Measurements from ENCODE around the gene TECPR2. TPM values are rescaled to one million over a fixed set of nuclear protein-coding genes. Genes with fewer than 3 reads are reported as not detected.

Gene TECPR2
- polyA plus RNA-seq, 1 donor (not counting 4 experiments of a cell fraction or from before 2014, with no cell fraction given) = 8.3 TPM

DNA sequence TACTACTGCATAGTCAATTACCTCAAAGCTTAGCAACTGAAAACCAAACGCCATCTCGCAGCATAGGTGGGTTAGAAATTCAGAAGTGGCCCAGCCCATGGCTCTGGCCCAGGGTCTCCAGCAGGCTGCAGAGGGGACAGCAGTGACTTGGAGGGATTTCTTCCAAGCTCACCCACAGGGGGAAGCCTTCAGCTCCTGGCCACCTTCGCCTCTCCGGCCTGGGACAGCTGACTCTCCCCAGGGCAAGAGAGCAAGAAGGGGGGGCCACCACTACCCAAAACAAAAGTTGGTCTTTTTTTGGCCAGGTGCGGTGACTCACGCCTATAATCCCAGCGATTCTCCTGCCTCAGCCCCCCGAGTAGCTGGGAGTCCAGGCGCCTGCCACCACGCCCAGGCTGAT, 179.0 kb downstream of the TECPR2 start:
- dilution Hi-C loops (cut with MboI; ENCODE audit: extremely low pct_ligation_motif_present, low sequenced_read_pairs) = no loop called here
- Histone ChIP-seq H3K9ac (ENCODE audit: control insufficient read depth, extremely low read depth, insufficient read depth, low read length) (no peak overlapping the region), H3K27me3 (ENCODE audit: control insufficient read depth, extremely low read depth, insufficient read depth, low read length) (no peaks in the 10 kb centered on the region), H3K4me2 (ENCODE audit: control insufficient read depth, extremely low read depth, insufficient read depth, low read depth, low read length) (no peak overlapping the region), H3K4me1 (ENCODE audit: control insufficient read depth, extremely low read depth, insufficient read depth, low read length) (peaks cover 22% of the 10 kb centered on the region), H3K36me3 (ENCODE audit: control insufficient read depth in 2 of 2, extremely low read depth in 1 of 2, insufficient read depth in 2 of 2, low read length in 2 of 2) (no peaks in the 10 kb centered on the region), H4K20me1 (ENCODE audit: control insufficient read depth, extremely low read depth, insufficient read depth, low read length) (no peaks in the 10 kb centered on the region), H3K9me3 (ENCODE audit: control insufficient read depth, low read depth, low read length) (no peaks in the 10 kb centered on the region), H3K79me2 (ENCODE audit: control insufficient read depth, insufficient read depth, low read length) (no peaks in the 10 kb centered on the region), H3K27ac (ENCODE audit: control insufficient read depth, insufficient read depth, low read length) (no peak overlapping the region), H3K9me1 (ENCODE audit: control insufficient read depth, extremely low read depth, insufficient read depth, low read length) (no peaks in the 10 kb centered on the region), H3K4me3 (ENCODE audit: control insufficient read depth in 2 of 3, extremely low read depth in 1 of 3, insufficient read depth in 2 of 3, low read depth in 1 of 3, low read length in 3 of 3) (no peak overlapping the region), H2AFZ (ENCODE audit: control insufficient read depth, low read length) (no peak overlapping the region)
- DNase-seq (ENCODE audit: low read depth, low spot score) = no peak
- TF ChIP-seq EZH2 (IDR thresholded peaks at IDR 0.05; ENCODE audit: low read length) = no peak
- no peak for FAIRE-seq

DNA sequence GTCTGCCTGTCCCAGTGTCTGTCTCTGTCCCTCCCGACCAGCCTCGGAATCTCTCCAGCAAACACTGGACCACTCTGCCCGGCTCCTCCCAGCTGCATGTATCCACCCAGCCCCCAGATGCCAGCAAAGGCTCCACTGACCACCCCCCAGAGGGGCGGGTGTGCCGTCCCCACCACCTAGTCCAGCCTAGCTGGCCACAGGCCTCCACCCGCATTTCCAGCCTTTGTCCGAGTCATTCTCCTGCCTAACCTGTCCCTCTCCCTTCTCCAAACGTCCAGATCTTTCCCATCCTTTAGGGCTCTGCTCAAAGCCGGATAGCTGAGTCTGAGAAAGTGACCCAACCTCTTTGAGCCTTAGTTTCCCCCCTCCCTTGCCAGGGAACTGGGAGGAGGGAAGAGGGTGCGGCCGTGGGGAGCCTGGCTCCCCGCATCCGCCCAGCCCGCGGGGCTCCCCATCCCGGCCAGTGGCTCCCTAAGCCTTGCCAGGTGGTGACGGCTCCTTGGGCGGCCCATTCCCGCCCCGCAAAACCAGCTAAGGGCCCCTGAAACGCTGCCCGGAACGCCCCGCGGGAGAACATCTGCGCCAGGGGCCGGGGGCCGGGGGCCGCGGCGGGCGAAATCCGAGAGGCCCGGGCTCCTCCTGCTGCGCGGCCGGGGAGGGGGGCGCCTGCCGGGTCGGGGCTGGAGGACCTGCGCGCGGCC, 181.5 kb downstream of the TECPR2 start:
- peak overlapping the region; percentile 56 for H3K4me2 ChIP-seq (ENCODE audit: control insufficient read depth, extremely low read depth, insufficient read depth, low read depth, low read length)
- no peaks in the 10 kb centered on the region for H3K36me3 ChIP-seq (ENCODE audit: control insufficient read depth in 2 of 2, extremely low read depth in 1 of 2, insufficient read depth in 2 of 2, low read length in 2 of 2)
- no peak overlapping the region for H3K4me3 ChIP-seq (ENCODE audit: control insufficient read depth in 2 of 3, extremely low read depth in 1 of 3, insufficient read depth in 2 of 3, low read depth in 1 of 3, low read length in 3 of 3)
- no peaks in the 10 kb centered on the region for H3K9me3 ChIP-seq (ENCODE audit: control insufficient read depth, low read depth, low read length)
- no peaks in the 10 kb centered on the region for H3K27me3 ChIP-seq (ENCODE audit: control insufficient read depth, extremely low read depth, insufficient read depth, low read length)
- H4K20me1 ChIP-seq (ENCODE audit: control insufficient read depth, extremely low read depth, insufficient read depth, low read length) = no peaks in the 10 kb centered on the region
- H3K4me1 ChIP-seq (ENCODE audit: control insufficient read depth, extremely low read depth, insufficient read depth, low read length) = peaks cover 22% of the 10 kb centered on the region
- H3K9ac ChIP-seq (ENCODE audit: control insufficient read depth, extremely low read depth, insufficient read depth, low read length) = no peak overlapping the region
- TF ChIP-seq CTCF (optimal IDR thresholded peaks at IDR 0.05 in 1 of 3, IDR thresholded peaks at IDR 0.05 in 1 of 3, conservative IDR thresholded peaks at IDR 0.05 in 1 of 3; ENCODE audit: extremely low read depth in 1 of 3, insufficient read depth in 2 of 3, low read length in 3 of 3) = no peak
- TF ChIP-seq EZH2 (IDR thresholded peaks at IDR 0.05; ENCODE audit: low read length) = no peak
- H3K27ac ChIP-seq (ENCODE audit: control insufficient read depth, insufficient read depth, low read length) = no peak overlapping the region
- H3K79me2 ChIP-seq (ENCODE audit: control insufficient read depth, insufficient read depth, low read length) = no peaks in the 10 kb centered on the region
- dilution Hi-C loops (cut with MboI; ENCODE audit: extremely low pct_ligation_motif_present, low sequenced_read_pairs) = no loop called here
- DNase-seq (ENCODE audit: low read depth, low spot score) (no peak), FAIRE-seq (no peak)
- no peaks in the 10 kb centered on the region for H3K9me1 ChIP-seq (ENCODE audit: control insufficient read depth, extremely low read depth, insufficient read depth, low read length)
- H2AFZ ChIP-seq (ENCODE audit: control insufficient read depth, low read length) = no peak overlapping the region
